ENCODE data around the gene PTPRN2. TPM values are rescaled to one million over a fixed set of nuclear protein-coding genes. Genes with fewer than 3 reads are reported as not detected.
"Not testable (repeated sequence)": the region's sequence is repeated elsewhere in the genome, so short reads cannot be mapped to it uniquely, and the experiment has no call there.

The PTPRN2 gene
- total RNA-seq, 1 donor from 2014 or later, result 1.2 TPM

- DNase-seq (ENCODE audit: low read depth), result no peak
Observed at GRCh38 chr7:158255558-158255957, 332.1 kb downstream of the PTPRN2 start.

- DNase-seq (ENCODE audit: low read depth), result no peak
Observed at GRCh38 chr7:158255156-158255555, 332.5 kb downstream of the PTPRN2 start.

DNA sequence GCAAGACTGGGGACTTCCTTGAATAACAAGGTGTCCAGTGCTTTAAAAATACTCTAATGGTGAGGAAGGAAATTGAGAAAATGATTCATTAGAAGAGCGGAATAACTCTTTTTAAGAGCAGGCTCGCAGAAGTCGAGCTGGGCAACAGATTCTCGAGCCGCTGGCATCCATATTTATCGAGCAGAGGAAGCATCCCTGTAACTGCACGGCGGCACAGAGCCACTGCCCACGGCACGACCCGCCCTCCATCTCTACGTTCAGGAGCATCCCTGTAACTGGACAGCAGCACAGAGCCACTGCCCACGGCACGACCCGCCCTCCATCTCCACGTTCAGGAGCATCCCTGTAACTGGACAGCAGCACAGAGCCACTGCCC lies 334.0 kb downstream of the PTPRN2 start:
- not testable (repeated sequence) for DNase-seq (ENCODE audit: low read depth)

GRCh38 chr7:158252837-158253669 lies 334.6 kb downstream of the PTPRN2 start:
- no peak for DNase-seq (ENCODE audit: low read depth)

DNA sequence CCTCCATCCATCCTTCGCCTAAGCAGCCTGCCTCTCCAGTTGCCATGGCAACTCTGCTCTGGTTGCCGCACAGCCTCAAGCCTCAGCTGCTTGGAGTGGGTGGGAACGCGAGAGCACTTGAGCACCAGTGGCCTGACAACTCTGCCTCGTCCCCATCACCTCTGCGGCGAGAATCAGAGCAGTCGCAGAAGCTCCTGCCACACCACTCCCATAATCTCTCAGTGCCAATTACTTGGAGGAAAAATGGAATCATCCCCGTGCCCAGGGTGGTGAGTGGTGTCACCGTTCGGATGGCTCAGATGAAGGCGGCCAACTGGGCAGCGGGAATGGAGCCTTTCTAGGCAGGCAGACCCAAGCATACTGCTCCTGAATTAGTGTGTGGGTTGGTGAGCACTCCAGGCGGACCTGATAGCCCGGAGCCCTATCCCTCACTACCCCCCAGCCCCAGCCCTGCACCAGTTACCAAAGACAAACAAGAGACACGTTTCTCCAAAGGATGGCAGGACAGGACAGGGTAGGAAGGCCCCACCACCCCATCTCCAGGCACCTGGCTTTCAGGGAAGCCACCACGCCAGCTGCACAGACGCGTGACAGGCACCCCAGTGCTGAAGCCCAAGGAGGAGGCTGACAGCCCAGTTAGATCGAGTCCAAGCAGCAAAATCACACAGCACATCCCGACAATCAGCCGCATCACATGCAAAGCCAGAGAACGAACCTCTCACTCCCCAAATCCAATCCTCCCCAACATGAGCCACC lies 335.4 kb downstream of the PTPRN2 start:
- no peak for DNase-seq (ENCODE audit: low read depth)

GRCh38 chr7:158251061-158251965 lies 336.3 kb downstream of the PTPRN2 start:
- DNase-seq (ENCODE audit: low read depth), result no peak

- no peak for DNase-seq (ENCODE audit: low read depth)
Observed at GRCh38 chr7:158249692-158250091, 337.9 kb downstream of the PTPRN2 start.

- no peak for DNase-seq (ENCODE audit: low read depth)
Observed at GRCh38 chr7:158248816-158249215, 338.8 kb downstream of the PTPRN2 start.

DNA sequence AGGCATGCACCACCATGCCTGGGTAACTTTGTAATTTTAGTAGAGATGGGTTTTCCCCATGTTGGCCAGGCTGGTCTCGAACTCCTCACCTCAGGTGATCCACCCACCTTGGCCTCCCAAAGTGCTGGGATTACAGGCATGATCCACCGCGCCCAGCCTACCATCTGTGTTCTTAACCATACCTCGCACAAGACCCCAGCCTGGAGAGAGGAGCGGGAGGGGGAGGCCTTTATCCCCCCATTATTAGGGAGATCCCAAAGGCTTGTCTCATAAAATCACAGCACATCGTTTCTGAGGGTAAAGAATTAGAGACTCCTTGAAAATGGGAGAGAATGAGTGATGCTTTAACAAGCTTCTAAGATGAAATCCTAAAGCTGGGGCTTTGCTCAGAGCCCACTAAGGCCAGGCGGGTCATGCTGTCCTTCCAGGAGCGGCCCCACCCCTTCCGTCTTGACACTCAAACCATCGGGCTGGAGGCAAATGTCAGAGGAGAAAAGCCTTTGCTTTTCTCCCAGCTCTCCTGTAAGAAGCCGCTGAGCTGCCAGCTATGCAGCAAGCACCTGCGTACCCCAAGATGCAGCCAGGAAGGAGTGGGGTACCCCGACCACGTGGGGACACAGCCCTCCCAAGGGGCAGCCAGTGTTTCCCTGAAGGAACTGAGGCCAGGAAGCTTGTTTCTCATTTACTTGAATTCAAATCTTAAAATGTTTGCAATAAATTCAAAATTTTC lies 339.7 kb downstream of the PTPRN2 start:
- DNase-seq (ENCODE audit: low read depth), result no peak

GRCh38 chr7:158246960-158247673 lies 340.5 kb downstream of the PTPRN2 start:
- DNase-seq (ENCODE audit: low read depth), result no peak

GRCh38 chr7:158246272-158246959 lies 341.2 kb downstream of the PTPRN2 start:
- DNase-seq (ENCODE audit: low read depth), result no peak

- DNase-seq (ENCODE audit: low read depth), result no peak
Observed at GRCh38 chr7:158245724-158246041, 341.9 kb downstream of the PTPRN2 start.

GRCh38 chr7:158244873-158245723 lies 342.5 kb downstream of the PTPRN2 start:
- DNase-seq (ENCODE audit: low read depth), result no peak

DNA sequence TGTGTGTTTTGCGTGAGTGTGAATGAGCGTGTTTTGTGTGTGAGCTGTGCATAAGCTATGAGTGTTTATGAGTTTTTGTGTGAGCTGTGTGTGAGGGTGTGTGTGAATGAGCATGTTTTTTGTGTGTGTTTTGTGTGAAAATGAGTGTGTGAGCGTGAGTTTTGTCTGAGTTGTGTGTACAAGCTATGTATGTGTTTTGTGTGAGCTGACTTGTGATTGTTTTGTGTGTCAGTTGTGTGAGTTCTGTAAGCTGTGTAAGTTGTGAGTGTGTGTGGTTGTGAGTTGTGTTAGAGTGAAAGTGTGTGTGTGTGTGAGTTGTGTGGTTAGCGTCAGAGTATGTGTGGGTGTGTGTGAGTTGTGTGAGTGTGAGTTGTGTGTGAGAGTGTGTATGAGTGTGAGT lies 343.2 kb downstream of the PTPRN2 start:
- DNase-seq (ENCODE audit: low read depth), result no peak

DNA sequence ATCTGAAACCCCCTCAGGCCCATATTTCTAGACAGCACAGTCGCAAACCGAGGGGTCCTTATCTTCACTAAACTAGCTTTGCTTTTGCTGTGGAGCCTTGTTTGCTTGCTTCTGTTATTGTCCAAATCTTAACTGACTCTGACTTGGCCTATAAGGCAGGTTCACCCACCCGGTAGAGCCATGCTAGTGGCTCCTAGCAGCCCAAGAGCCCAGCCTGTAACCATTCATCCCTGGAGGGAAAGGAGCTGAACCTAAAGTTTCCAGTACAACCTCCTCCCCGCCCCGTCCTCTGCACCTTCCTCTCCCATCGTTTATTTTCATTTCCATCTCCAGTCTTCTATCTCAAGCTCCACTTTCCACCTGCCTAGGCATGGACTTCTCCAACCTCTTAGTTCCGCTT lies 345.7 kb downstream of the PTPRN2 start:
- no peak for DNase-seq (ENCODE audit: low read depth)

GRCh38 chr7:158240801-158241200 lies 346.8 kb downstream of the PTPRN2 start:
- DNase-seq (ENCODE audit: low read depth), result no peak

GRCh38 chr7:158239290-158239981 lies 348.2 kb downstream of the PTPRN2 start:
- no peak for DNase-seq (ENCODE audit: low read depth)

DNA sequence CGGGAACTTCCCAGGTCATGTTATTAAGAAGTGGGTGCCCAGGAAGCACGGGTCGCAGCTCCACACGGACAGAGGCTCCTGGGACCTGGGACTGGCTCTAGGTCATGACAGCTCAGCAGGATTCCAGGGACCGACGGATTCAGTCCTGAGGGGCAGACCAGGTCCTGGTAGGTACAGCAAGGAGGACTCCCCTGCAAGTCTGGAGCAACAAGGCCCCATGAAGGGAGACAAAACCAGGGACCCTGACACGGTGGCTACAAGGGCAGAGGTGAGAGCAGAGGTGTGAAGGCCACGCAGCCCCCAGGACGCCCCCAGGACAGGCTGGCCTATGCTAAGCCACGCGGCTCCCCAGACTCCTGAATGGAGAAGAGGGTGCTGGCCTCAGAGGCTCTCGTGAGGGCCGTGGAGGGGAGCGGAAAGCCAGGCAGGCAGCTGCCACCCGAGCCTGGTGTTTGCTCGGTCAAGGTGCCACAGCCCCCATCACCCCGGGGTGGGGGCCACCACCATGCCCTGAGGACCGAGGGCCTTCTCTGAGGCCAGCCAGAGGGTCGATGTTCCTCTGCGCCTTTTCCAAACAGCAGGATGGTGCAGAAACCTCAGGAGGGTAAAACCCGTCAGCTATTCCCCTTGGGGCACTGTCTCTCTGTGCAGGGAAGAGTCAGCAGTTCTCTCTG lies 348.9 kb downstream of the PTPRN2 start:
- DNase-seq (ENCODE audit: low read depth), result no peak
